Progenitor cell of endocrine pancreas (in vitro differentiated cells): ENCODE measurements around the gene CDC42EP5. TPM values are rescaled to one million over a fixed set of nuclear protein-coding genes. Genes with fewer than 3 reads are reported as not detected.

Experiments used
- DNase-seq: peaks from one replicate; pipeline ENCODE4 v3.0.0; 2021; ENCODE audit warnings: low spot score; ENCODE audit not compliant: unreplicated experiment
- H3K27ac Mint-ChIP-seq: 2 replicates; pipeline ENCODE4 v1.8.0; 2021; ENCODE audit warnings: mild to moderate bottlenecking, moderate library complexity, mixed read lengths
- H3K27me3 Mint-ChIP-seq: 2 replicates; pipeline ENCODE4 v1.8.0; 2021; ENCODE audit warnings: mixed read lengths
- H3K36me3 Mint-ChIP-seq: 2 replicates; pipeline ENCODE4 v1.8.0; 2022; ENCODE audit warnings: mixed read lengths; ENCODE audit not compliant: insufficient read depth
- H3K4me1 Mint-ChIP-seq: 2 replicates; pipeline ENCODE4 v1.8.0; 2021; ENCODE audit warnings: low read depth, mixed read lengths
- H3K4me3 Mint-ChIP-seq: 2 replicates; pipeline ENCODE4 v1.8.0; 2021; ENCODE audit warnings: low read depth, mild to moderate bottlenecking, moderate library complexity, mixed read lengths
- H3K9me3 Mint-ChIP-seq: 2 replicates; pipeline ENCODE4 v1.8.0; 2021; ENCODE audit warnings: low read depth, mixed read lengths
- CTCF ChIP-seq: fragments of 200-600 bp; sonication (generic); IDR thresholded peaks from one replicate; pipeline ENCODE4 v1.5.0; 2021; ENCODE audit warnings: antibody characterized with exemption, mild to moderate bottlenecking; ENCODE audit not compliant: unreplicated experiment
- total RNA-seq: library from RNA; stranded (reverse); gene quantifications from 2 replicates; pipeline ENCODE4 v1.2.1, GENCODE V29; 2021

CDC42EP5 gene
- total RNA-seq, 1 donor from 2014 or later = 2.1 TPM

DNA sequence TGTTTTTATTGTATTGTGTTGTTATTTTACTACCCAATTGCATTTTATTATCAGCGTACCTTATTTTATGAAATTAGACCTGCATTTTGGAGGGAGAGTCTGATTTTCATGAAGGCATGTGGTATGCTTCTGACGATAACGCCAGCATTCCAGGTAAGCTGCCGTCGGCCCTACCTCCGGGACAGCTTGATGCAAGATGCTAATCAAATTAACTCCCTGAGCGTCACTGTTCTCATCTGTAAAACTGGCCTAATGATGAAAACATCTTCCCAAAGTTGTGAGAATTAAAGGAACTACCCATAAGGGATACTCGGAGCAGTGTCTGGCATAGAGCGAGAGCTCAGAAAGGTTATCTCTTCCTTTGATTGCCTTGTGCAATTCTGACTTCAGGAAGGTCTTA lies 16.7 kb upstream of the CDC42EP5 start:
- Mint-ChIP-seq H3K4me1 (no peaks in the 10 kb centered on the region), H3K4me3 (no peak overlapping the region), H3K36me3 (no peaks in the 10 kb centered on the region), H3K27me3 (peaks cover 5% of the 10 kb centered on the region), H3K9me3 (peaks cover 9% of the 10 kb centered on the region), H3K27ac (no peak overlapping the region)
- TF ChIP-seq CTCF = no peak
- DNase-seq = no peak

DNA sequence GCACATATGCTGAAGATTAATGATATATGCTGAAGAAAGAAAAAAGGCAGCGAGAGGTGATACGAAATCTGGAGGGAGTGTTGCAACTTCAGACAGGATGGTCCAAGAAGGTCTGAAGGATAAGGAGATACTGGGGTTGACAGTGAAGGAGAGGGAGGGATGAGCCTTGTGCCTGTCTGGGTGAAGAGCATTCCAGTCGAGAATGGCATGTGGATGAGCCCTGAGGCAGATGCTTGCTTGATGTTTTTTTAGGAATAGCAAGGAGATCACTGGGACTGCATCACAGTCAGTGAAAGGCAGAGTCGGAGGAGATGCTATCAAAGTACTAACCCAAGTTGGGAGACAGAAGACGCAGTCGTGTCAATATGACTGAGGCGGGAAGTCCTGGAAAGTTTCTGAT lies 16.2 kb upstream of the CDC42EP5 start:
- Mint-ChIP-seq H3K4me1 (no peaks in the 10 kb centered on the region), H3K9me3 (peaks cover 8% of the 10 kb centered on the region), H3K4me3 (no peak overlapping the region), H3K36me3 (no peaks in the 10 kb centered on the region), H3K27me3 (peaks cover 8% of the 10 kb centered on the region), H3K27ac (no peak overlapping the region)
- TF ChIP-seq CTCF = no peak
- no peak for DNase-seq

- H3K4me3 Mint-ChIP-seq = no peak overlapping the region
- no peak for TF ChIP-seq CTCF
- H3K27ac Mint-ChIP-seq = no peak overlapping the region
- no peaks in the 10 kb centered on the region for H3K9me3 Mint-ChIP-seq
- no peaks in the 10 kb centered on the region for H3K4me1 Mint-ChIP-seq
- no peaks in the 10 kb centered on the region for H3K36me3 Mint-ChIP-seq
- no peak for DNase-seq
- peaks cover 17% of the 10 kb centered on the region for H3K27me3 Mint-ChIP-seq
Observed at GRCh38 chr19:54485851-54486250, 12.8 kb upstream of the CDC42EP5 start.

DNA sequence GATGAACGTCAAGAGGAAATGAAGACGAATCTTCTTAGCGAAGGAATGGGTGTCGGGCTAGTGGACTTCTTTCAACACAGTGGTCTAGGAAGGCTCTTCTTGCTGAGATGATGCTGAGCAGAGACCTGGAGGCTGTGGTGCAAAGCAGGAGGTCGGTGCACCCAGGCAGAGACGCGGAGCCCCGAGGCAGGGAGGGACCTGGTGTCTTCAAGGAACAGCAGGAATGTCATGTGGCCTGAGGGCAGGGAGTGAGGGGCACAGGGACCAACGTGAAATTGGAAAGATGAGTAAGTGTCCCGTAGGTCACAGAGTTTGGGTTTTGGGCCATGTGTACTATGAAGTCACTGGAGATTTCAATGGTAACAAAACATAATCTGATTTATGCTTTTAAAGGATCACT lies 11.4 kb upstream of the CDC42EP5 start:
- peaks cover 22% of the 10 kb centered on the region for H3K27me3 Mint-ChIP-seq
- no peak for TF ChIP-seq CTCF
- no peak overlapping the region for H3K4me3 Mint-ChIP-seq
- H3K36me3 Mint-ChIP-seq = no peaks in the 10 kb centered on the region
- H3K27ac Mint-ChIP-seq = no peak overlapping the region
- DNase-seq = no peak
- no peaks in the 10 kb centered on the region for H3K4me1 Mint-ChIP-seq
- H3K9me3 Mint-ChIP-seq = no peaks in the 10 kb centered on the region

DNA sequence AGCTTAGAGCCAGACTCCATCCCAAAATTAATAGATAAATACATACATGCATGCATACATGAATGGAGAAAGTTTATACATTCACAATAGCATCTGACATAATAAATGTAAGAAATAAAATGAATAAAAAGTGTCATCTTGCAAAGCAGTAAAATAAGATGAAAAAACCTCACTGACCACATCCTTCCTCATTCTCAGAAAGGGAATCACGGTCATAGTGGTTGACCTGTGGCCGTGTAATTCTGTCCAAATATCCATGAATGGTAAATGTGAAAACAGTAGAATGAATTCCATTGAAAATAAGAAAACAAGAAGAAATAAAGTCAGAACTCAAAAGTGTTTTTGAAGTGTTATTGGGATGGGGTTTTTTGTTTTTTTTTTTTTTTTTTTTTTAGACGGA lies 9.8 kb upstream of the CDC42EP5 start:
- Mint-ChIP-seq H3K36me3 (no peaks in the 10 kb centered on the region), H3K4me3 (no peak overlapping the region), H3K4me1 (no peaks in the 10 kb centered on the region), H3K27ac (no peak overlapping the region), H3K27me3 (peaks cover 27% of the 10 kb centered on the region), H3K9me3 (no peaks in the 10 kb centered on the region)
- no peak for DNase-seq
- TF ChIP-seq CTCF = no peak
